GM12878 (cell line): ENCODE results near the gene CXXC1.

Source experiments
- HDGF ChIP-seq: fragments of 450-650 bp; IDR thresholded peaks from 2 replicates; pipeline ENCODE4 v1.6.1; 2016; ENCODE audit warnings: antibody characterized with exemption
- NFYA ChIP-seq: IDR thresholded peaks from 2 replicates; pipeline ENCODE4 v1.6.1; 2011; ENCODE audit warnings: low read depth, mild to moderate bottlenecking, low read length, improper control_type of control experiment, borderline replicate concordance
- NFYB ChIP-seq: IDR thresholded peaks from 2 replicates; pipeline ENCODE4 v1.6.1; 2011; ENCODE audit warnings: low read depth, mild to moderate bottlenecking, low read length, improper control_type of control experiment, moderate library complexity; ENCODE audit not compliant: insufficient read depth
- NR2C2 ChIP-seq: IDR thresholded peaks from 2 replicates; pipeline ENCODE4 v1.6.1; 2011; ENCODE audit warnings: borderline replicate concordance, low read depth; ENCODE audit not compliant: control insufficient read depth, insufficient read length
- RELA ChIP-seq: fragments of 450-650 bp; IDR thresholded peaks from 2 replicates; pipeline ENCODE4 v1.8.0; 2014; ENCODE audit warnings: borderline replicate concordance; ENCODE audit not compliant: partially characterized antibody
- STAT1 ChIP-seq: fragments of 450-650 bp; conservative IDR thresholded peaks from 2 replicates; pipeline ENCODE4 v1.6.1; 2014; ENCODE audit warnings: antibody characterized with exemption, mild to moderate bottlenecking
- SUPT20H ChIP-seq: IDR thresholded peaks from 2 replicates; pipeline ENCODE4 v1.6.1; 2011; ENCODE audit warnings: low read depth, mild to moderate bottlenecking, low read length, moderate library complexity, borderline replicate concordance; ENCODE audit not compliant: control insufficient read depth
- TAF1 ChIP-seq: IDR thresholded peaks from 2 replicates; pipeline ENCODE4 v1.6.1; 2011; ENCODE audit warnings: mild to moderate bottlenecking, low read depth, low read length, borderline replicate concordance
- TCF7 ChIP-seq: IDR thresholded peaks from 2 replicates; pipeline ENCODE4 v1.6.1; 2014; ENCODE audit warnings: antibody characterized with exemption, borderline replicate concordance
- YY1 ChIP-seq: IDR thresholded peaks from 2 replicates; pipeline ENCODE4 v1.6.1; 2011; ENCODE audit warnings: low read depth, mild to moderate bottlenecking, low read length
- TF ChIP-seq, protein P1 (sequence below): IDR thresholded peaks from 2 replicates; pipeline ENCODE4 v1.6.1; 2011; ENCODE audit warnings: borderline replicate concordance, low read depth, mild to moderate bottlenecking, moderate library complexity, mixed read lengths, low read length; ENCODE audit not compliant: insufficient read depth; ENCODE audit errors: extremely low read length
- TF ChIP-seq, protein P2 (sequence below), 3 experiments: IDR thresholded peaks in 2 of 3; conservative IDR thresholded peaks in 1 of 3; 2 replicates each; pipeline ENCODE4 v1.5.1; 2011; ENCODE audit warnings: low read depth in 3 of 3, low read length in 3 of 3, mild to moderate bottlenecking in 3 of 3, control low read depth in 2 of 3, moderate library complexity in 2 of 3, inconsistent platforms in 1 of 3, mixed read lengths in 1 of 3; ENCODE audit not compliant: control insufficient read depth in 2 of 3, insufficient read depth in 1 of 3; ENCODE audit errors: extremely low read depth in 1 of 3
- TF ChIP-seq, protein P3 (sequence below): IDR thresholded peaks from 2 replicates; pipeline ENCODE4 v1.6.1; 2011; ENCODE audit warnings: low read depth, low read length, improper control_type of control experiment, borderline replicate concordance
- TF ChIP-seq, protein P4 (sequence below): IDR thresholded peaks from 2 replicates; pipeline ENCODE4 v1.6.1; 2012; ENCODE audit warnings: mild to moderate bottlenecking, low read depth, low read length

DNA sequence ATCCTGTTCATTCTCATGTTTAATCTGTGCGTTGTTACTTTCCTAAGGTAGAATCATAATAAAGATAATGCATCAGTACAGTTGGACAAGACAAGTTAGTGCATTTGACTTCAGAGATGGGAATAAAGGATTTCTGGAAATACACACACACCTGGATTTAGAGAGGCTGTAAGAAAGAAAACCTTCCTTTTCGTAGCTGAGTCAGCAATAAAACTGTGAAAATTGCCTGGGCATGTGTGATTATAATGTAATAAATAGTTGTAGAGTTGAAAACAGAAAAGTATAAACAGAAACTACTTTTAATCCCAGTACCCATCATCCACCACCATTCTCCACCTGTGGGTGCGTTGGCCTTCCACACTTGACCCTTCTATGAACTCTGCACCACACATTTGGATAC, 36.6 kb downstream of the CXXC1 start:
- TF ChIP-seq SUPT20H (no peak), STAT1 (no peak), YY1 (no peak), NR2C2 (no peak), NFYA (no peak), TAF1 (no peak), HDGF (no peak), RELA (no peak), NFYB (no peak), TCF7 (no peak)
- TF ChIP-seq, protein P1, sequence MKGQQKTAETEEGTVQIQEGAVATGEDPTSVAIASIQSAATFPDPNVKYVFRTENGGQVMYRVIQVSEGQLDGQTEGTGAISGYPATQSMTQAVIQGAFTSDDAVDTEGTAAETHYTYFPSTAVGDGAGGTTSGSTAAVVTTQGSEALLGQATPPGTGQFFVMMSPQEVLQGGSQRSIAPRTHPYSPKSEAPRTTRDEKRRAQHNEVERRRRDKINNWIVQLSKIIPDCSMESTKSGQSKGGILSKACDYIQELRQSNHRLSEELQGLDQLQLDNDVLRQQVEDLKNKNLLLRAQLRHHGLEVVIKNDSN, result no peak
- TF ChIP-seq, protein P2, sequence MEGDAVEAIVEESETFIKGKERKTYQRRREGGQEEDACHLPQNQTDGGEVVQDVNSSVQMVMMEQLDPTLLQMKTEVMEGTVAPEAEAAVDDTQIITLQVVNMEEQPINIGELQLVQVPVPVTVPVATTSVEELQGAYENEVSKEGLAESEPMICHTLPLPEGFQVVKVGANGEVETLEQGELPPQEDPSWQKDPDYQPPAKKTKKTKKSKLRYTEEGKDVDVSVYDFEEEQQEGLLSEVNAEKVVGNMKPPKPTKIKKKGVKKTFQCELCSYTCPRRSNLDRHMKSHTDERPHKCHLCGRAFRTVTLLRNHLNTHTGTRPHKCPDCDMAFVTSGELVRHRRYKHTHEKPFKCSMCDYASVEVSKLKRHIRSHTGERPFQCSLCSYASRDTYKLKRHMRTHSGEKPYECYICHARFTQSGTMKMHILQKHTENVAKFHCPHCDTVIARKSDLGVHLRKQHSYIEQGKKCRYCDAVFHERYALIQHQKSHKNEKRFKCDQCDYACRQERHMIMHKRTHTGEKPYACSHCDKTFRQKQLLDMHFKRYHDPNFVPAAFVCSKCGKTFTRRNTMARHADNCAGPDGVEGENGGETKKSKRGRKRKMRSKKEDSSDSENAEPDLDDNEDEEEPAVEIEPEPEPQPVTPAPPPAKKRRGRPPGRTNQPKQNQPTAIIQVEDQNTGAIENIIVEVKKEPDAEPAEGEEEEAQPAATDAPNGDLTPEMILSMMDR (IDR thresholded peaks at IDR 0.05 in 2 of 3, conservative IDR thresholded peaks at IDR 0.05 in 1 of 3; ENCODE audit: control insufficient read depth in 2 of 3, extremely low read depth in 1 of 3, insufficient read depth in 1 of 3, low read depth in 3 of 3, low read length in 3 of 3), result no peak
- TF ChIP-seq, protein P3, sequence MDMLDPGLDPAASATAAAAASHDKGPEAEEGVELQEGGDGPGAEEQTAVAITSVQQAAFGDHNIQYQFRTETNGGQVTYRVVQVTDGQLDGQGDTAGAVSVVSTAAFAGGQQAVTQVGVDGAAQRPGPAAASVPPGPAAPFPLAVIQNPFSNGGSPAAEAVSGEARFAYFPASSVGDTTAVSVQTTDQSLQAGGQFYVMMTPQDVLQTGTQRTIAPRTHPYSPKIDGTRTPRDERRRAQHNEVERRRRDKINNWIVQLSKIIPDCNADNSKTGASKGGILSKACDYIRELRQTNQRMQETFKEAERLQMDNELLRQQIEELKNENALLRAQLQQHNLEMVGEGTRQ, result no peak
- TF ChIP-seq, protein P4, sequence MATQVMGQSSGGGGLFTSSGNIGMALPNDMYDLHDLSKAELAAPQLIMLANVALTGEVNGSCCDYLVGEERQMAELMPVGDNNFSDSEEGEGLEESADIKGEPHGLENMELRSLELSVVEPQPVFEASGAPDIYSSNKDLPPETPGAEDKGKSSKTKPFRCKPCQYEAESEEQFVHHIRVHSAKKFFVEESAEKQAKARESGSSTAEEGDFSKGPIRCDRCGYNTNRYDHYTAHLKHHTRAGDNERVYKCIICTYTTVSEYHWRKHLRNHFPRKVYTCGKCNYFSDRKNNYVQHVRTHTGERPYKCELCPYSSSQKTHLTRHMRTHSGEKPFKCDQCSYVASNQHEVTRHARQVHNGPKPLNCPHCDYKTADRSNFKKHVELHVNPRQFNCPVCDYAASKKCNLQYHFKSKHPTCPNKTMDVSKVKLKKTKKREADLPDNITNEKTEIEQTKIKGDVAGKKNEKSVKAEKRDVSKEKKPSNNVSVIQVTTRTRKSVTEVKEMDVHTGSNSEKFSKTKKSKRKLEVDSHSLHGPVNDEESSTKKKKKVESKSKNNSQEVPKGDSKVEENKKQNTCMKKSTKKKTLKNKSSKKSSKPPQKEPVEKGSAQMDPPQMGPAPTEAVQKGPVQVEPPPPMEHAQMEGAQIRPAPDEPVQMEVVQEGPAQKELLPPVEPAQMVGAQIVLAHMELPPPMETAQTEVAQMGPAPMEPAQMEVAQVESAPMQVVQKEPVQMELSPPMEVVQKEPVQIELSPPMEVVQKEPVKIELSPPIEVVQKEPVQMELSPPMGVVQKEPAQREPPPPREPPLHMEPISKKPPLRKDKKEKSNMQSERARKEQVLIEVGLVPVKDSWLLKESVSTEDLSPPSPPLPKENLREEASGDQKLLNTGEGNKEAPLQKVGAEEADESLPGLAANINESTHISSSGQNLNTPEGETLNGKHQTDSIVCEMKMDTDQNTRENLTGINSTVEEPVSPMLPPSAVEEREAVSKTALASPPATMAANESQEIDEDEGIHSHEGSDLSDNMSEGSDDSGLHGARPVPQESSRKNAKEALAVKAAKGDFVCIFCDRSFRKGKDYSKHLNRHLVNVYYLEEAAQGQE, result no peak
